Measurements from ENCODE around the gene PDE7B.

The PDE7B gene

GRCh38 chr6:136034422-136034821, 182.9 kb downstream of the PDE7B start:
- in situ Hi-C loops (cut with MboI; ENCODE audit: low sequenced_read_pairs, unreplicated experiment) = no loop called here

GRCh38 chr6:136035378-136036070, 184.0 kb downstream of the PDE7B start:
- DNase-seq (ENCODE audit: low spot score) = no peak
- in situ Hi-C loops (cut with MboI; ENCODE audit: low sequenced_read_pairs, unreplicated experiment) = no loop called here
- no peak for TF ChIP-seq CTCF (IDR thresholded peaks at IDR 0.05; ENCODE audit: borderline replicate concordance, control extremely low read depth, extremely low read depth, insufficient read depth, missing control alignments)

More at GRCh38 chr6:136034422-136034821, 182.9 kb downstream of the PDE7B start:
- no peak for DNase-seq (ENCODE audit: low spot score)
- TF ChIP-seq CTCF (IDR thresholded peaks at IDR 0.05; ENCODE audit: borderline replicate concordance, control extremely low read depth, extremely low read depth, insufficient read depth, missing control alignments) = no peak

GRCh38 chr6:136036071-136036380, 184.5 kb downstream of the PDE7B start:
- in situ Hi-C loops (cut with MboI; ENCODE audit: low sequenced_read_pairs, unreplicated experiment) = no loop called here
- DNase-seq (ENCODE audit: low spot score) = no peak
- no peak for TF ChIP-seq CTCF (IDR thresholded peaks at IDR 0.05; ENCODE audit: borderline replicate concordance, control extremely low read depth, extremely low read depth, insufficient read depth, missing control alignments)

GRCh38 chr6:136036601-136037000, 185.1 kb downstream of the PDE7B start:
- in situ Hi-C loops (cut with MboI; ENCODE audit: low sequenced_read_pairs, unreplicated experiment) = no loop called here
- DNase-seq (ENCODE audit: low spot score) = no peak
- no peak for TF ChIP-seq CTCF (IDR thresholded peaks at IDR 0.05; ENCODE audit: borderline replicate concordance, control extremely low read depth, extremely low read depth, insufficient read depth, missing control alignments)

- peak; percentile 55 for DNase-seq (ENCODE audit: low spot score)
- in situ Hi-C loops (cut with MboI; ENCODE audit: low sequenced_read_pairs, unreplicated experiment) = no loop called here
- no peak for TF ChIP-seq CTCF (IDR thresholded peaks at IDR 0.05; ENCODE audit: borderline replicate concordance, control extremely low read depth, extremely low read depth, insufficient read depth, missing control alignments)
Measured at GRCh38 chr6:136037242-136037875, 185.9 kb downstream of the PDE7B start.

- TF ChIP-seq CTCF (IDR thresholded peaks at IDR 0.05; ENCODE audit: borderline replicate concordance, control extremely low read depth, extremely low read depth, insufficient read depth, missing control alignments) = no peak
- in situ Hi-C loops (cut with MboI; ENCODE audit: low sequenced_read_pairs, unreplicated experiment) = no loop called here
- DNase-seq (ENCODE audit: low spot score) = no peak
Measured at GRCh38 chr6:136037876-136038460, 186.5 kb downstream of the PDE7B start.

All from GM13976 (cell line).